ENCODE results near the gene VPS36.
"Not testable (repeated sequence)": the region's sequence is repeated elsewhere in the genome, so short reads cannot be mapped to it uniquely, and the experiment has no call there.

VPS36 gene

DNA sequence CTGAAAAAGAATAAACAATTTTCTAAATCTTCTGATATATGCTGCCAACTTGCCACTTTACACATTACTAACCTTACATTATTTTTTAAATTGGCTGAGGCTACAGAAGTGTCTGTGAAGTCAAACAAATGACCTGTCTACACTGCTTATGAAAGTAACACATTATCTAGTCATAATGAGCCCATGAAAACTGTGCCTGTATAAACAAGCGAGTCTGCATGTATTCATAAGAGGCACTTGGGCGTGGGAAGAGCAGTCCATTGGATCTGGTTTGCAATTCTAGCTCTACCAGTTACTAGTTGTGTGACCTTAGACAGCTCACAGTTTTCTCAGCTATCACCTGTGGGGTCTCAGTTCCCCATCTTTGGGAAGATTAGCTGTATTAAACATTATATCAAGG, 3.1 kb downstream of the VPS36 start:
- DNase-seq (ENCODE audit: low read depth in 1 of 2, low spot score in 1 of 2) = no peak

- no peak for DNase-seq (ENCODE audit: low read depth in 1 of 2, low spot score in 1 of 2)
Measured at GRCh38 chr13:52446265-52446664, 4.2 kb downstream of the VPS36 start.

DNA sequence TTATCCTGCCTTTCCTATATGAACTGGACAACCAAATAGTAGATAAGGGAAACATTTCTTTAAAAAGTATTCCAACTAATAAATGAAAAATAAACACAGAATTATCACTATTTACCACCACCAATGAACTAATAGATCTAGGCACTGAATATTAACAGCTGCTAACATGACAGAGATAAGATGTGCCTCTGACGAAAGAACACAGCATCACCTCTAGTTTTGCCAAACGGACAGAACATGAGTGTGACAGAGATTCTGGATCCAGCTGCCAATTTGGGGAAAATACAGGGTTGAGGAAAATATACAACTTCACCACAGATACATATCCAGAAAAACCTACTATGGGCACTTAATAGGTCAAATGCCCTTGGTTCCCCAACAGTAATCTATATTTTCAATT, 18.0 kb downstream of the VPS36 start:
- no peak for DNase-seq (ENCODE audit: low read depth in 1 of 2, low spot score in 1 of 2)

DNA sequence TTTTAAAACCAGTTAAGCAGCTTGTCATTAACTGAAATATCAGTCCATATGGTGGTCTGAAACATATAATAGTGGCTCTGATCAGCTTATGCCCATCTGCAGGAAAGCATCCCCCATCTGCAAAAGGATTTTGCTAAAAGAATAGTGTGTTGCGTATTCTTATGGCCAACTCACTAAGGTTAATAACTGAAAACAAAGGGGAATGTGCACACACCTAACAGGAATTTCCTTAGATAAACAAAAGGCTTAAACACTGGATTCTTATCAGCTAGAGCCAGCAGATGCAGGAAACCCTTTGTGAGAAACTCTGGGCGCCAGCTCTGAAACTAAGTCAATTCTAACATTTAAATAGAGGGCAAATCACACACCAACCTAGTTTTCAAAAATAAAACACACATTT, 22.1 kb downstream of the VPS36 start:
- DNase-seq (ENCODE audit: low read depth in 1 of 2, low spot score in 1 of 2) = no peak

GRCh38 chr13:52421216-52421615, 29.2 kb downstream of the VPS36 start:
- DNase-seq (ENCODE audit: low read depth in 1 of 2, low spot score in 1 of 2) = no peak

DNA sequence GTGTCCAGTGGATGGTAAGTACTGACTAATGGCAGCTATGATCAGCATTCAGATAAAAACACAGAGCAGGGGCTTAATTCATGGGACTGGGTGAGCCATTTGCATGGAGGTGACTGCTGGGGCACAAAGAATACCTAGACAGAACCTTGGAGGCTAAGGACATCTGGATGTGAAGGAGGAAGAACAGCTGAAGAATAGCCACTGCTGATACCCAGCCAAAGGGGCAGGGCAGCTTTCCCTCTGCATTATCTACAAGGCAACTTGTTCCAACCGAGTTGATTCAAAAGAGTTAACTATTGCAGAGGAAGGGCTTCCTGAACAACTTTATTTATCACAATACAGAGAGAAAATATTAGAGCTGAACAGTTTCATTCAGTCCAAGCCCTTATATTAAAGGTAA, 31.4 kb downstream of the VPS36 start:
- no peak for DNase-seq (ENCODE audit: low read depth in 1 of 2, low spot score in 1 of 2)

- no peak for DNase-seq (ENCODE audit: low read depth in 1 of 2, low spot score in 1 of 2)
Measured at GRCh38 chr13:52414963-52415362, 35.5 kb downstream of the VPS36 start.

GRCh38 chr13:52414051-52414450, 36.4 kb downstream of the VPS36 start:
- no peak for DNase-seq (ENCODE audit: low read depth in 1 of 2, low spot score in 1 of 2)

GRCh38 chr13:52412128-52412527, 38.3 kb downstream of the VPS36 start:
- DNase-seq (ENCODE audit: low read depth in 1 of 2, low spot score in 1 of 2) = no peak

- DNase-seq (ENCODE audit: low read depth in 1 of 2, low spot score in 1 of 2) = no peak
Measured at GRCh38 chr13:52411629-52412028, 38.8 kb downstream of the VPS36 start.

DNA sequence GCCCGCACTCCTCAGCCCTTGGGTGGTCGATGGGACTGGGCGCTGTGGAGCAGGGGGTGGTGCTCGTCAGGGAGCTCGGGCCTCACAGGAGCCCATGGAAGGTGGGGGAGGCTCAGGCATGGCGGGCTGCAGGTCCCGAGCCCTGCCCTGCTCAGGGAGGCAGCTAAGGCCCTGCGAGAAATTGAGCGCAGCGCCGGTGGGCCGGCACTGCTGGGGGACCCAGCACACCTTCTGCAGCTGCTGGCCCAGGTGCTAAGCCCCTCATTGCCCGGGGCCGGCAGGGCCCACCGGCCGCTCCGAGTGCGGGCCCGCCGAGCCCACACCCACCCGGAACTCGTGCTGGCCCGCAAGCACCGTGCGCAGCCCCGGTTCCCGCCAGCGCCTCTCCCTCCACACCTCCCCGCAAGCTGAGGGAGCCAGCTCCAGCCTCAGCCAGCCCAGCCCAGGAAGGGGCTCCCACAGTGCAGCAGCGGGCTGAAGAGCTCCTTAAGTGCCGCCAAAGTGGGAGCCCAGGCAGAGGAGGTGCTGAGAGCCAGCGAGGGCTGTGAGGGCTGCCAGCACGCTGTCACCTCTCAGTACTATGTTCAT, 42.3 kb downstream of the VPS36 start:
- DNase-seq (ENCODE audit: low read depth in 1 of 2, low spot score in 1 of 2) = not testable (repeated sequence)

DNA sequence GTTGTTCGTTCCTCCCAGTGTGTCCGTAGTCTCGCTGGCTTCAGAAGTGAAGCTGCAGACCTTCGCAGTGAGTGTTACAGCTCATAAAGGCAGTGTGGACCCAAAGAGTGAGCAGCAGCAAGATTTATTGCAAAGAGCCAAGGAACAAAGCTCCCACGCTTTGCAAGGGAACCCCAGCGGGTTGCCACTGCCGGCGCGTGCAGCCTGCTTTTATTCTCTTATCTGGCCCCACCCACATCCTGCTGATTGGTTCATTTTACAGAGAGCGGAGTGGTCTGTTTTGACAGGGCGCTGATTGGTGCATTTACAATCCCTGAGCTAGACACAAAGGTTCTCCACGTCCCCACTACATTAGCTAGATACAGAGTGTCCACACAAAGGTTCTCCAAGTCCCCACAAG, 43.0 kb downstream of the VPS36 start:
- not testable (repeated sequence) for DNase-seq (ENCODE audit: low read depth in 1 of 2, low spot score in 1 of 2)

DNA sequence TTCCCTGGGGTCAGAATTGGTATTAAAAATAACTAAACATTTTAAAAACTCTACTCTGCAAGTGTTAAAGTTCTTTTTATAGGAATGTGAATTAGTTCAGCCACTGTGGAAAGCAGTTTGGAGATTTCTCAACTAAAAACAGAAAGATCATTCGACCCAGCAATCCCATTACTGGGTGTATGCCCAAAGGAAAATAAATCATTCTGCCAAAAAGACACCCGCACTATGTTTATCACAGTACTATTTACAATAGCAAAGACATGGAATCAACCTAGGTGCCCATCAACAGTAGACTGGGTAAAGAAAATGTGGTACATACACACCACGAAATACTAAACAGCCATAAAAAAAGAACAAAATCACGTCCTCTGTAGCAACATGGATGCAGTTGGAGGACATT, 43.8 kb downstream of the VPS36 start:
- no peak for DNase-seq (ENCODE audit: low read depth in 1 of 2, low spot score in 1 of 2)

- DNase-seq (ENCODE audit: low read depth in 1 of 2, low spot score in 1 of 2) = no peak
Measured at GRCh38 chr13:52405767-52406494, 44.5 kb downstream of the VPS36 start, which contains the start of gene THSD1. Gene THSD1 (minus strand): TSS chr13:52406172. CDS start chr13:52402600, 3,572 bp downstream.

GRCh38 chr13:52405369-52405766, 45.1 kb downstream of the VPS36 start:
- DNase-seq (ENCODE audit: low read depth in 1 of 2, low spot score in 1 of 2) = no peak

DNA sequence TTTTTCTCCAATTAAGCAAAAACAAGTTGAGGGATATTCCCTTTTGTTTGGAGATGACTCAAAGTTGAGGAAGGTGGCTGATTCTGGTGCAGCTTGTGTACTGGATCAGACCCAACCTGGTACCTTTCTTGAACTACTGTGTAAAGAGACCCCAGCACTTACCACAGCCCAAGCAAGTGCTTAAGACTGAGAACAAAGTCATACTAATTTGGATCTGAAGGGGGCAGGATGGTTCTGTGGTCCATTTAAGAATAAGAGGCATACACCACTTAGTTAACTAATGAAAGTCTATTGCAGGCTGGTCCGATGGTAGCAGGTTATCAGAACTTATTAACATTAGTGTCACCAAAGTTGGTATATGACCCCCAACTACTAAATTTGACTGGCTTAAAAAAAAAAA, 50.7 kb downstream of the VPS36 start:
- no peak for DNase-seq (ENCODE audit: low read depth in 1 of 2, low spot score in 1 of 2)

GRCh38 chr13:52399046-52399445, 51.4 kb downstream of the VPS36 start:
- DNase-seq (ENCODE audit: low read depth in 1 of 2, low spot score in 1 of 2) = no peak

GRCh38 chr13:52395704-52396103, 54.7 kb downstream of the VPS36 start:
- DNase-seq (ENCODE audit: low read depth in 1 of 2, low spot score in 1 of 2) = no peak

GRCh38 chr13:52394586-52394985, 55.8 kb downstream of the VPS36 start:
- no peak for DNase-seq (ENCODE audit: low read depth in 1 of 2, low spot score in 1 of 2)

DNA sequence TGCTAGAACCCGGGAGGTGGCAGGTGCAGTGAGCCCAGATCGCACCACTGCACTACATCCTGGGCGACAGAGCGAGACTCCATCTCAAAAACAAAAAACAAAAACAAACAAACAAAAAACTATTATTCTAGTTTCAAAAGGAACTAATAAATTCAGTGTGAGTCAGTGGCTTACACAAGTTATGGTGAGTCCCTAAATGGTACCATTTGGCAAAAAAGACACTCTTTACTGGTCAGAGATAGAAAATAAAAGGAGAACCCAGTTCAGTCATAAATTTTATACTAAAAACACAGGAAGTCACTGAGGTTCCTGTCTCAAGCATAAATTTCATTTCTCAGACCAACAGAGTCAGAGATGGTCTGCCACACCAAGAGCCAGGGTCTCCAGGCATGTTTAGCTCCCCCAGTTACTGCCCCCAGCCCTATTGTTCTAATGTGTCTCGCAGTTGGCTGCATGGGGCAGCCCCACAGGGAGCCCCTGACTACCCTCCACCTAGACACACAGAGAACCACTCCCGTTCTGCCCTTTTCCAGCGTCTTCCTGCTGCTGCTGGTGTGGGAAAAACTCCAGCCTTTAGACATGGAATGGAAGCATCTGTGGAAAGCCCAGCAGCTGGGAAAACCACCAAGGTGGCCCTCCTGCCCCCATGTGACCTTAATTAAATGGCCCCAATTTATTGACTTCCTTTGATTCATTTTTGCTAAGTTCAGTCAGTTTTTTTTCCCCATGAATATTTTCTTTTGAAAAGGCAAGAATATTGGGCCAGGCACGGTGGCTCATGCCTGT, 56.7 kb downstream of the VPS36 start:
- DNase-seq (ENCODE audit: low read depth in 1 of 2, low spot score in 1 of 2) = no peak

GRCh38 chr13:52387721-52388120, 62.7 kb downstream of the VPS36 start:
- no peak for DNase-seq (ENCODE audit: low read depth in 1 of 2, low spot score in 1 of 2)

DNA sequence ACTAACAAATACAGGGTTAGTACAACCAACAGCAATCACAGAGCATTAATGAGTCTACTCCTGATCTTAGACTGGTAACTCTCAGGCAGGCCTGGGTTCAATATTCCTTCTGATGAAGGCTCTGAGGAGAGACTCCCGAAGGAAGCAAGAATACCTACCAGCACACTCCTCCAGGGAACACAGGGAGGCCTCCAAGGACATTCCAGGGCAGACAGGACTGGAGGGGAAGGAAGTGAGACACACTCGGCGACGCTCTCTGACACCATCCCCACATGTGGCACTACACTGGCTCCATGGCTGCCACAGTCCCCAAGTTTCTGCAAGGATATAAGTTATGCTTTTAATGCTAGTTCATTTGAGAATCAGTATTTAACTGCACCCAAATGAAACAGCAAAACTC, 64.6 kb downstream of the VPS36 start:
- no peak for DNase-seq (ENCODE audit: low read depth in 1 of 2, low spot score in 1 of 2)

Data from activated T-helper 1 cell treated with anti-CD3 and anti-CD28 coated beads, Interleukin-2, amount 50 U/mL, for 16 hours (primary cell).